ENCODE data around the gene TBXAS1. TPM values are rescaled to one million over a fixed set of nuclear protein-coding genes. Genes with fewer than 3 reads are reported as not detected.
A peak's percentile ranks its signal among the peaks of the same experiment; 100 is the strongest.
"Not testable (repeated sequence)": the region's sequence is repeated elsewhere in the genome, so short reads cannot be mapped to it uniquely, and the experiment has no call there.

The TBXAS1 gene
- polyA plus RNA-seq, 1 experiment, result 53.2 TPM

- CTCF ChIA-PET, result interaction anchor here (0.8 kb wide), 1 partner anchor 9 kb away, joined by 4 read pairs; no protein-coding TSS in a partner anchor
- POLR2A ChIA-PET, result no interaction called here
- TF ChIP-seq CTCF (IDR thresholded peaks at IDR 0.05; ENCODE audit: low read depth, low read length), result no peak
- H3K27me3 ChIP-seq (ENCODE audit: control insufficient read depth, insufficient read depth, low read length), result no peaks in the 10 kb centered on the region
- H3K27ac ChIP-seq (ENCODE audit: low read depth, low read length), result no peak overlapping the region
- no peak overlapping the region for H3K4me3 ChIP-seq (ENCODE audit: low read depth, low read length)
- H3K9me3 ChIP-seq (ENCODE audit: control insufficient read depth, insufficient read depth, low read length), result no peaks in the 10 kb centered on the region
- DNase-seq (ENCODE audit: low read depth, low spot score), result no peak
These were observed 88.8 kb downstream of the TBXAS1 start for GRCh38 chr7:139917851-139918250.

- H3K27me3 ChIP-seq (ENCODE audit: control insufficient read depth, insufficient read depth, low read length), result no peaks in the 10 kb centered on the region
- TF ChIP-seq CTCF (IDR thresholded peaks at IDR 0.05; ENCODE audit: low read depth, low read length), result 0 out of 2 replicates have a peak, but pooled peaks have one; percentile 10
- no peak for DNase-seq (ENCODE audit: low read depth, low spot score)
- no peaks in the 10 kb centered on the region for H3K9me3 ChIP-seq (ENCODE audit: control insufficient read depth, insufficient read depth, low read length)
- POLR2A ChIA-PET, result no interaction called here
- H3K27ac ChIP-seq (ENCODE audit: low read depth, low read length), result no peak overlapping the region
- CTCF ChIA-PET, result no interaction called here
- H3K4me3 ChIP-seq (ENCODE audit: low read depth, low read length), result no peak overlapping the region
These were observed 89.4 kb downstream of the TBXAS1 start for GRCh38 chr7:139918480-139918879.

- TF ChIP-seq CTCF (IDR thresholded peaks at IDR 0.05; ENCODE audit: low read depth, low read length), result no peak
- Histone ChIP-seq H3K27ac (ENCODE audit: low read depth, low read length) (no peak overlapping the region), H3K27me3 (ENCODE audit: control insufficient read depth, insufficient read depth, low read length) (no peaks in the 10 kb centered on the region), H3K4me3 (ENCODE audit: low read depth, low read length) (no peak overlapping the region), H3K9me3 (ENCODE audit: control insufficient read depth, insufficient read depth, low read length) (no peaks in the 10 kb centered on the region)
- CTCF ChIA-PET, result interaction anchor here (1.0 kb wide), 1 partner anchor 14 kb away, joined by 3 read pairs; no protein-coding TSS in a partner anchor
- no peak for DNase-seq (ENCODE audit: low read depth, low spot score)
- POLR2A ChIA-PET, result no interaction called here
These were observed 94.0 kb downstream of the TBXAS1 start for GRCh38 chr7:139923090-139923489.

- ChIA-PET POLR2A (no interaction called here), CTCF (interaction anchor here (0.6 kb wide), 1 partner anchor 620 kb away, joined by 3 read pairs; no protein-coding TSS in a partner anchor)
- no peak for TF ChIP-seq CTCF (IDR thresholded peaks at IDR 0.05; ENCODE audit: low read depth, low read length)
- no peak overlapping the region for H3K4me3 ChIP-seq (ENCODE audit: low read depth, low read length)
- DNase-seq (ENCODE audit: low read depth, low spot score), result no peak
- no peak overlapping the region for H3K27ac ChIP-seq (ENCODE audit: low read depth, low read length)
- no peaks in the 10 kb centered on the region for H3K27me3 ChIP-seq (ENCODE audit: control insufficient read depth, insufficient read depth, low read length)
- H3K9me3 ChIP-seq (ENCODE audit: control insufficient read depth, insufficient read depth, low read length), result no peaks in the 10 kb centered on the region
These were observed 95.4 kb downstream of the TBXAS1 start for GRCh38 chr7:139924461-139924860.

GRCh38 chr7:139929221-139929620 is 100.2 kb downstream of the TBXAS1 start:
- H3K9me3 ChIP-seq (ENCODE audit: control insufficient read depth, insufficient read depth, low read length); H3K27me3 ChIP-seq (ENCODE audit: control insufficient read depth, insufficient read depth, low read length); DNase-seq (ENCODE audit: low read depth, low spot score); H3K4me3 ChIP-seq (ENCODE audit: low read depth, low read length); H3K27ac ChIP-seq (ENCODE audit: low read depth, low read length); CTCF ChIA-PET; POLR2A ChIA-PET: not testable (repeated sequence)
